Measurements from ENCODE around the gene PDGFRB. TPM values are rescaled to one million over a fixed set of nuclear protein-coding genes. Genes with fewer than 3 reads are reported as not detected.

PDGFRB gene
- total RNA-seq, 5 donors from 2014 or later (not counting 1 experiment from before 2014, with no cell fraction given): 0.32 to 3.6 (median 1.6) TPM

Other genes starting within 250 kb of the PDGFRB start
- not detected for gene PDE6A, start 211.1 kb downstream of the PDGFRB start, total RNA-seq
- gene SLC26A2, start 195.1 kb downstream of the PDGFRB start, total RNA-seq: 10 to 100 TPM in 3 of 5 donors, 1 to 10 TPM in 2; 5.2 to 11.0 (median 10.0) TPM
- 1 to 10 TPM; 1.7 to 4.5 (median 4.0) TPM for gene TIGD6, start 155.2 kb downstream of the PDGFRB start, total RNA-seq
- gene HMGXB3, start 155.1 kb downstream of the PDGFRB start, total RNA-seq: 10 to 100 TPM; 28.9 to 35.2 (median 30.9) TPM
- gene CSF1R, start 69.3 kb downstream of the PDGFRB start, total RNA-seq: under 1 TPM in 4 of 5 donors, not detected in 1; 0.36 to 0.95 (median 0.58) TPM
- gene CDX1, start 10.9 kb upstream of the PDGFRB start, total RNA-seq: under 1 TPM in 1 of 5 donors, not detected in 4; 0.23 TPM
- gene SLC6A7, start 34.2 kb upstream of the PDGFRB start, total RNA-seq: not detected
- not detected for gene CAMK2A, start 133.9 kb upstream of the PDGFRB start, total RNA-seq
- under 1 TPM in 1 of 5 donors, not detected in 4; 0.09 TPM for gene ARSI, start 147.1 kb upstream of the PDGFRB start, total RNA-seq
- gene TCOF1, start 201.9 kb upstream of the PDGFRB start, total RNA-seq: 10 to 100 TPM; 50.4 to 67.8 (median 58.4) TPM